Measurements from ENCODE around the gene SESN1.

GRCh38 chr6:109055771-109056235 lies 38.8 kb downstream of the SESN1 start:
- TF ChIP-seq CTCF (IDR thresholded peaks at IDR 0.05 in 4 of 5, conservative IDR thresholded peaks at IDR 0.05 in 1 of 5): no peak
- TF ChIP-seq POLR2A (IDR thresholded peaks at IDR 0.05): no peak
